DMS 273 (cell line): ENCODE results near the gene FCRLB.
A peak's percentile ranks its signal among the peaks of the same experiment; 100 is the strongest.
"Not testable (repeated sequence)": the region's sequence is repeated elsewhere in the genome, so short reads cannot be mapped to it uniquely, and the experiment has no call there.

Source experiments
- DNase-seq: peaks from one replicate; lab custom pipeline; 2025; ENCODE audit not compliant: unreplicated experiment; lab: John Stamatoyannopoulos, UW

FCRLB gene

GRCh38 chr1:161738627-161739287 lies 17.4 kb downstream of the FCRLB start:
- DNase-seq: peak; percentile 76

DNA sequence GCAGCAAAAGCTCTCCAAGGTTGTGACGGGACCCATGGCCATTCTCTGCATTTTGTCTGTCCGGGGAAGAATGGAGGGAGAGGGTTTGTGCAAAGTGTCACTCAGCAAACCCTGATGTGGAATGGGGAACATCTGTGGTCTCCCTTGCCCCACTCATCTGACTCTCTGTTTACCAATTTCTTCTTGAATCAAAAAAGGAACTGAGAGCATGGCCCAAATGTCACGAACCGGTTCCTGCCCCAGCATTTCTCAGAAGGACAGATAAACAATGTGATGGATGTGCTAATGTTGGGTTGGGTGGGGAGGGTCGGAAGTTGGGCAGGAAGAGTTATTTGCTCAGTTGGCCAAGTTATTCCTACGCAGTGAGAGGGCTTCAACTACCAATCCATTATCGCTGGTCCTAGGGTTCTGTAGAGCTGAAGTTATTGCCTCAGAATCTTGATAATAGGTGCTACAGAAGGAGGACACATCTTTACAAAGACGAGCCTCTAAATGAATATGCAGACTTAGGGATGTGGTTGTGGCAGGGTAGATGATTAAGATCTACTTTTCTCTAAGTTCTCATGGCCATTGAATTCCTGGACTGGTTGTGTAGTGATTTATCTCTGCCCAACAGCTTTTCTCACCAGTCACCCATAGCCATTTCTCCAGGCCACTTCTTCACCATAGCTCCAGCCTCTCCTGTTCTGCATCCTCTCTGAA lies 18.7 kb downstream of the FCRLB start:
- DNase-seq: no peak

DNA sequence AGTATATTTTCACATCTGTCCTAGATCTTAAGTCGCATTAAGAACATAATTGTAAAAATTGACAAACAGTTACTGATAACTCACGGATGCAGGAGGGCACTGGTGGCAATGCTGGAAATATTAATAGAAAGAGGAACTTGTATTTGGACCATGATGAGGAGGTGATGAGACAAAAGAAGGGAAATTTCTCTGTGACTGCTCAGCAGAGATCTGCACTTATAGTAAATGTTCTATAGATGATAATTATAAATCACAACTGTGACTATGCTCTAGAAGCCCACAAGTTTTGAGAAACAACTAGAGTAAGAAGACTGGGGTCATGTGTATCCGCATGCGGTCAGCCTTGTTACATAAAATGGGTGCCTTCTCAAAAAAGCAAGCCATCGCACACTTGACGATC lies 19.6 kb downstream of the FCRLB start:
- DNase-seq: no peak

DNA sequence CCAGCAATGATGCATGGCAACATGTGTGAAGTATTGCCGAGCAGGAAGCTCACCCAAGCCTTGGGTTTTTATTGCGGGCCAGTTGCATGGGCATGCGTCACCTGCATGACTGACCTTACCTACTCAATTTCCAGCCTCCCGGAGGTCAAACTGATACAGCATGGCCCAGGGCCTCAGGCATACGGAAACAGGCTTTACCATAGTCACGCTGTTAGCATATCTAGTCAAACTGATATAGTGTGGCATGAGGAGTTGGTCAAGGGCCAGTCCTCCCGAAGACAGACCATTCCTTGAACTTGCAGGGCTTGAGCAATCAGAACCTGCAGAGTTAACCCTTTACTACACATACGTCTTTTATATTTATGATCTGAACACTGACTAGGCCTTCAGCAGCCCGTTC lies 21.9 kb downstream of the FCRLB start:
- no peak for DNase-seq

DNA sequence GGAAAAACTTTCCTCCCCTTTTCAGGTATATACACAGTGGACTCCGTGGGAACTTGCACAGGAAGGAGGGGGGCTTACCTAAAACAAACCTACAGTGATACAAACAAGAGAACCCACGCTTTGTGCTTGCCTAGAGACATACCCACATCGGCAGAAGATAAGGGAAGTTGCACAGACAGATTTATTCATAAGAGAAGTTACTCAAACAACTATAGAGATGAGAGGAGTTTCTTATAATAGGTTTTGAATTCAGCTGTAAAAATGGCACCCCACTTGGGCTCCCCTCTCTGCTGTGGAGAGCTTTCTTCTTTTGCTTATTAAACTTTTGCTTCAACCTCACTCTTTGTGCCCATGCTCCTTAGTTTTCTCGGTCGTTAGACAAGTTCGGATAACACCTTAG lies 26.5 kb downstream of the FCRLB start:
- no peak for DNase-seq

DNA sequence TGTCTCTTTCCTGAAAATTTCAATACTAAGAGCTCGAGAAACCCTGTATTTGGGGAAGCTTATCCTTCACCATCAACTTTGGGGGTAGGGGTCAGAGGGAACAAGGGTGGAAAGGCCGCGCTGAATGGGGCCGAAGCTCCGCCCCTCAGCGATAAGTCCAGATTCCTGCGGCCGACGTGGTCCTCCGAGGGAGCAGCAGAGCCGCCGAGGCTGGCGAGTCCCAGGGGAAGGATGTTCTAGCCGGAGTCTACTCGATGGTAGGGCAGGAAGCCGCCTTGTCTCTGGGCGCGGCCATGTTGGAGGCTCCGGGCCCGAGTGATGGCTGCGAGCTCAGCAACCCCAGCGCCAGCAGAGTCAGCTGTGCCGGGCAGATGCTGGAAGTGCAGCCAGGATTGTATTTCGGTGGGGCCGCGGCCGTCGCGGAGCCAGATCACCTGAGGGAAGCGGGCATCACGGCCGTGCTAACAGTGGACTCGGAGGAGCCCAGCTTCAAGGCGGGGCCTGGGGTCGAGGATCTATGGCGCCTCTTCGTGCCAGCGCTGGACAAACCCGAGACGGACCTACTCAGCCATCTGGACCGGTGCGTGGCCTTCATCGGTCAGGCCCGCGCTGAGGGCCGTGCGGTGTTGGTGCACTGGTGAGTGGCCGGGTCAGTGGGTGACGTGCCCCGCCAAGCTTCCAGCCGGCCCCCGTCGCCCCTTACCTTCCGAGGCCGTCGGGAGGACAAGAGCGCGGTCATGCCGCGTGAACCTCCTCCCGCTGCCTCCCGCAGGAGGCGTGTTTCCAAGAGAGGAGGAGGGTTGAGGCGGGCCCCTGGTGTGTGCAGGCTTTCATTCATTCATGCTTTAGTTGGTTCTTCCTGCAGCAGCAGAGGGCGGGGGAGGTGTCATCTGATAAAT lies 28.4 kb downstream of the FCRLB start, which contains the start of gene DUSP12:
Gene DUSP12 (plus strand): TSS at position 278 of the 899 bp plus-strand sequence. CDS start 16 bp downstream, at position 294.
- DNase-seq: peak; percentile 98

- DNase-seq: peak; percentile 58
Measured at GRCh38 chr1:161763522-161764098, 42.3 kb downstream of the FCRLB start.

DNA sequence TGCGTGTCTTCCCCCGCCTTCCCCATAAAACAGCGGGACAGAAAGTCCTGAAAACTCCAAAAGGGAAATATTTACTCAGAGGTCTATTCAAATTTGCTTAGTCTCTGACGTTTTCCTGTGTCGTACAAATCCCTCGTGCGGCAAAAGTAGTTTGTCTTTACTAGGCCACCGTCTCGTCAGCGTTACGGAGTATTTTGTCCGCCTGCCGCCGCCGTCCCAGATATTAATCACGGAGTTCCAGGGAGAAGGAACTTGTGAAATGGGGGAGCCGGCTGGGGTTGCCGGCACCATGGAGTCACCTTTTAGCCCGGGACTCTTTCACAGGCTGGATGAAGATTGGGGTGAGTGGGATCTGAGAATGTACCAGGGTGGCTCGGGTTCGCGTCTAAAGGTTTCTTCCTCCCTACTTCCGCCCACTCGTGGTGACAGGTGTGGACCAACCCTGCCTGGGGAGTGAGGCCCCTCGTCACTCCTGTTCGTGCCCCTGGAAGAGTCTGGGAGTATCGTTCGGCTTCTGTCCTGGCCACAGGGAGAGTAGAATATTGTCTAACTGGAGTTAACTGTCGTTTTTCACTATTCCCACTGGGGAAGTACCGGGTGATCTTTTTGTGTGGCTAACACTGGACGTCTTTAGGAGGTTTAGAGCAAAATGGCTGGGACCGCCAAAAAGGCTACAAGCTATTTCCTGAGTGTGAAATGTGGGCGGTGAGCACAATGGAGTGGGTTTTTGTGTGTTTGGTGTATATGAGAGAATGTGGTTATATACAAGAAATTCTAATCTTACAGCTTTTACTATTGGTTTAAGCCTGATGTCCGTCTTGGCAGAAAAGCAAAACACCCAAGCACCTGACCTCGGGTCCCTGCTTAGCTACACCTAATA lies 45.0 kb downstream of the FCRLB start, which contains the start of gene ATF6:
Gene ATF6 (plus strand): TSS at position 219 of the 880 bp plus-strand sequence. CDS start 41 bp downstream, at position 260.
- DNase-seq: peak; percentile 94

DNA sequence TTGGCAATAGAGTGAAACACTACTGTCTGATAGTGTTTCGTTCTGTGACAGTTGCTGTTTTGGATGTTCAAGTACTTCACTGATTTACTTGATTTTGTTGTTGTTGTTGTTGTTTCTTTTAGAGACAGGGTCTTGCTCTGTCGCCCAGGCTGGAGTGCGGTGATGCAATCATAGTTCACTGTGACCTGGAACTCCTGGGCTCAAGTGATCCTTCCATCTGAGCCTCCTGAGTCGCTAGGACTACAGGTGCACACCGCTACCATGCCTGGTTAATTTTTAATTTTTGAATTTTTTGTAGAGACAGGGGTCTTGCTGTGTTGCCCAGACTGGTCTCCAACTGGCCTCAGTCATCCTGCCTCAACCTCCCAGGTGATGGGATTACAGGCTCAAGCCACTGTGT lies 47.1 kb downstream of the FCRLB start:
- no peak for DNase-seq

DNA sequence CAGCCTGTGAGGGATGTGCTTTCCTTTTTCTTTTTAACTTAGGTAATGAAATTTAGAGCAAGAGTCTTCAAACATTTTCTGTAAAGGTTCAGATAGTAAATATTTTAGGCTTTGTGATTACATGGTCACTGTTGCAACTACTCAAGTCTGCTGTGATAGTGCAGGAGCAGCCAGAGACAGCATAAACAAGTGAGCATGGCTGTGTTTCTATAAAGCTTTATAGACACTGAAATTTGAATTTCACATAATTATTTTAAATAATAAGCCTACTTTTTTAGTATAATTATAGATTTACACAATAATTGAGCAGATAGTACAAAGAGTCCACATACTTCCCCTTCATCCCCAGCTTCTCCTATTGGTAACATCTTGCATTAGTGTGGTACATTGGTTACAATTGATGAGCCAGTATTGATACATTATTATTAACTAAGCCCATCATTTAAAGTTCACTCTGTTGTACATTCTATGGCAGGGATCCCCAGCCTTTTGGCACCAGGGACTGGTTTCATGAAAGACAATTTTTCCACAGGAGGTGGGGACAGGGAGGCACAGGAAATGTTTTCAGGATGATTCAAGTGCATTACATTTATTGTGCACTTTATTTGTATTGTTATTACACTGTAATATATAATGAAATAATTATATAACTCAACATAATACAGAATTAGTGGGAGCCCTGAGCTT lies 47.8 kb downstream of the FCRLB start:
- DNase-seq: no peak

DNA sequence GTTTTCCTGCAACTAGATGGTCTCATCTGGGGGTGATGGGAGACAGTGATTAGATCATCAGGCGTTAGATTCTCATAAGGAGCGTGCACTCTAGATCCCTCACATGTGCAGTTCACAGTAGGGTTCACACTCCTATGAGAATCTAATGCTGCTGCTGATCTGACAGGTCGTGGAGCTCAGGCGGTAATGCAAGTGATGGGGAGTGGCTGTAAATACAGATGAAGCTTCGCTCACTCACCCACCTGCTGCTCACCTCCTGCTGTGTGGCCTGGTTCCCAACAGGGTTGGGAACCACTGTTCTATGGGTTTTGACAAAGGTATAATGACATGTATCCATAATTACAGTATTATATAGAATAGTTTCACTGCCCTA lies 48.3 kb downstream of the FCRLB start:
- not testable (repeated sequence) for DNase-seq

- DNase-seq: no peak
Measured at GRCh38 chr1:161770250-161770649, 48.9 kb downstream of the FCRLB start.

DNA sequence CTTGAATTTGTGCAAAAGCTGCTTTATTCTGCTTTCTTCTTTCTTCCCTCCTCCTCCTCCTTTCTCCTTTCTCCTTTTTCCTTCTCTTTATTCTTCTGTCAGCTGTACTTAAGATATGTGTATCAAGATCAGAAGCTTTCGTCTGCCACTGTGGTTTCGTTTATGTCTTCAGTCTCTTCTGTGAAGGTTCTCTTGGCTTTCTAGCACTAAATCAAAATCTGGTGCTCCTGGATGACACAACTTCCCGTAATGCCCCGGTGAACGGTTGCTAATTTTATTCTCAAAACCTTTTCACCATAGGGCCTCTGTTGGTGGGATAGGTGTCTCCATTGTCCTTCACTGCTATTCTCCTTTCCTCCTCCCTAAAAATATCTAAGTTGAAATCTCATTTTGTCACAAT lies 49.8 kb downstream of the FCRLB start:
- no peak for DNase-seq

DNA sequence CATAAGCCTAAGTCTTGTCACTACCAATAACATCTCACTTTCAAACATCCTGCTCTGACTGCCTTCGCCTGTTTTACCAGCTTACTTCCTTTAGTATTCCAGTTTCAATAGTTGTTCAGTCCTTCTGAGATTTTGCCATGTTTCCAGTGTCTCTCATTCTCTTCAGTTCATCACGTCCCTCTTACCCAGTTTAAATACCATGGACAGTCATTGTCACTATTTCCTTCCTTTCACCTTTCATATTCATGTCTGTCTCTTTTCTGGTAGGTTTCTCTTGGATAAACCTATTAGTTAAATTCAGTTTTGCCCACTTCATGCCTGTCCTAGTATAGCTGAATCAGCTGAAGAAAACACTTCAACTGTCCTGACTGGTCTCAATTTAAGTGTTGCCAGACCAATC lies 50.6 kb downstream of the FCRLB start:
- DNase-seq: no peak

GRCh38 chr1:161772397-161772796 lies 51.1 kb downstream of the FCRLB start:
- no peak for DNase-seq

GRCh38 chr1:161773791-161774190 lies 52.4 kb downstream of the FCRLB start:
- no peak for DNase-seq

DNA sequence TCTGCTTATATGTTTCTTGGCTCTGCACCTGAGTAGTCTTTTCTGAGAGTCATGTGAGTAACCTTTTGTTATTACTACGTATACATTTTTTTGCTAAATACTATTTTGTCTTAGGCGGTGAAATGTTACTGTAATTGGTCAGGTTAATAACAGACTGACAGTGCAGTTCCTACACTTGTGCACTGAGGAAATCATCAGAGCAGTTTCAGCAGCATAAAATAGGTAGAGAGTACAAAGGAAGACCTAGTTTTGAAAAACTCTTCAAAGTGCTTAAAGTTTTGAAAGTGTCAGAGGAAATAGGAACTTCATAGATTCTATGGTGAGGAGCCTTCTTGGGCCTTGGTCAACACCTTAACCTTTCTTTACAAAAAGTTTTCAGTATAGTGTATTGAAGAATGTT lies 55.9 kb downstream of the FCRLB start:
- DNase-seq: no peak
